ENCODE data around the gene JAK2.

DNA sequence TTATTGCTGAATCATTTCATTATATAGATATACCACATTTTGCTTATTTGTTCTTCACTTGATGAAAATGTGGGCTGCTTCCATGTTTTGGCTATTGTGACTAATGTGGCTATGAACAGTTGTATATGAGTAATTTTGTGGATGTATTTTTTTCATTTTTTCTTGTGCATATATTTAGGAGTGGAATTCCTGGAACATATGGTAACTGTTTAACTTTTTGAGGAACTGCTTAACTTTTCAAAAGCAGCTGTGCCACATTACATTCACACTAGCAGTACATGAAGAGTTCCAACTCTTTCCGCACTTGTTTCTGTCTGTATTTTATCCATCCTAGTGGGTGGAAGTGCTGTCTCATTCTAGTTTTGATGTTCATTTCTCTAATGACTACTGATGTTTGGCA, 67.8 kb downstream of the JAK2 start:
- TF ChIP-seq, protein P1, sequence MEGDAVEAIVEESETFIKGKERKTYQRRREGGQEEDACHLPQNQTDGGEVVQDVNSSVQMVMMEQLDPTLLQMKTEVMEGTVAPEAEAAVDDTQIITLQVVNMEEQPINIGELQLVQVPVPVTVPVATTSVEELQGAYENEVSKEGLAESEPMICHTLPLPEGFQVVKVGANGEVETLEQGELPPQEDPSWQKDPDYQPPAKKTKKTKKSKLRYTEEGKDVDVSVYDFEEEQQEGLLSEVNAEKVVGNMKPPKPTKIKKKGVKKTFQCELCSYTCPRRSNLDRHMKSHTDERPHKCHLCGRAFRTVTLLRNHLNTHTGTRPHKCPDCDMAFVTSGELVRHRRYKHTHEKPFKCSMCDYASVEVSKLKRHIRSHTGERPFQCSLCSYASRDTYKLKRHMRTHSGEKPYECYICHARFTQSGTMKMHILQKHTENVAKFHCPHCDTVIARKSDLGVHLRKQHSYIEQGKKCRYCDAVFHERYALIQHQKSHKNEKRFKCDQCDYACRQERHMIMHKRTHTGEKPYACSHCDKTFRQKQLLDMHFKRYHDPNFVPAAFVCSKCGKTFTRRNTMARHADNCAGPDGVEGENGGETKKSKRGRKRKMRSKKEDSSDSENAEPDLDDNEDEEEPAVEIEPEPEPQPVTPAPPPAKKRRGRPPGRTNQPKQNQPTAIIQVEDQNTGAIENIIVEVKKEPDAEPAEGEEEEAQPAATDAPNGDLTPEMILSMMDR (conservative IDR thresholded peaks at IDR 0.05; ENCODE audit: low read depth, low read length): no peak
- TF ChIP-seq SMC3 (IDR thresholded peaks at IDR 0.05; ENCODE audit: low read depth, low read length): no peak
- TF ChIP-seq MAZ (IDR thresholded peaks at IDR 0.05; ENCODE audit: borderline replicate concordance, low read depth, low read length): no peak
- TF ChIP-seq RAD21 (IDR thresholded peaks at IDR 0.05; ENCODE audit: low read length): no peak
- TF ChIP-seq CEBPB (IDR thresholded peaks at IDR 0.05; ENCODE audit: low read depth, low read length): no peak
- TF ChIP-seq, protein P2, sequence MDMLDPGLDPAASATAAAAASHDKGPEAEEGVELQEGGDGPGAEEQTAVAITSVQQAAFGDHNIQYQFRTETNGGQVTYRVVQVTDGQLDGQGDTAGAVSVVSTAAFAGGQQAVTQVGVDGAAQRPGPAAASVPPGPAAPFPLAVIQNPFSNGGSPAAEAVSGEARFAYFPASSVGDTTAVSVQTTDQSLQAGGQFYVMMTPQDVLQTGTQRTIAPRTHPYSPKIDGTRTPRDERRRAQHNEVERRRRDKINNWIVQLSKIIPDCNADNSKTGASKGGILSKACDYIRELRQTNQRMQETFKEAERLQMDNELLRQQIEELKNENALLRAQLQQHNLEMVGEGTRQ (IDR thresholded peaks at IDR 0.05; ENCODE audit: low read depth, low read length): no peak
- no peak for TF ChIP-seq POLR2A (IDR thresholded peaks at IDR 0.05; ENCODE audit: low read depth, low read length)
- no peak for TF ChIP-seq MXI1 (IDR thresholded peaks at IDR 0.05; ENCODE audit: borderline replicate concordance, low read depth, low read length)
- TF ChIP-seq CHD1 (IDR thresholded peaks at IDR 0.05; ENCODE audit: low read depth, low read length): no peak
- TF ChIP-seq BHLHE40 (IDR thresholded peaks at IDR 0.05; ENCODE audit: low read depth, low read length): no peak
- TF ChIP-seq RCOR1 (IDR thresholded peaks at IDR 0.05; ENCODE audit: insufficient replicate concordance, low read length): no peak
